OCI-LY7 (cell line): ENCODE results near the gene GPR183. TPM values are rescaled to one million over a fixed set of nuclear protein-coding genes. Genes with fewer than 3 reads are reported as not detected.

Experiments
- BruUV-seq: library from RNA; stranded (reverse); fragments of 400-500 nt; replicated peaks from 2 replicates; lab custom pipeline; 2021; lab: Mats Ljungman, UMichigan
- CTCF ChIA-PET: fragments of 300-600 bp; sonication (Branson Sonifier 250); formaldehyde crosslinking; loops from one replicate; lab custom pipeline; 2022; ENCODE audit warnings: antibody characterized with exemption; ENCODE audit not compliant: unreplicated experiment; lab: Charles Lee
- POLR2A ChIA-PET: fragments of 300-600 bp; sonication (Branson Sonifier 250); formaldehyde crosslinking; loops from one replicate; lab custom pipeline; 2022; ENCODE audit warnings: antibody characterized with exemption; lab: Charles Lee
- DNase-seq: peaks from one replicate; pipeline ENCODE4 v3.0.0-alpha.2; 2015; ENCODE audit warnings: low spot score
- H2AFZ ChIP-seq: fragments of 200-600 bp; sonication (generic), shearing (Covaris generic); 2 replicates; pipeline ENCODE4 v1.6.1; 2014; ENCODE audit warnings: mild to moderate bottlenecking, antibody characterized with exemption, low read length, moderate library complexity
- H3K27ac ChIP-seq: fragments of 200-600 bp; sonication (generic); 2 replicates; pipeline ENCODE4 v1.5.1; 2014; ENCODE audit warnings: mixed run types, low read depth, mild to moderate bottlenecking, moderate library complexity, low read length, inconsistent platforms; ENCODE audit not compliant: poor library complexity, severe bottlenecking
- H3K36me3 ChIP-seq: fragments of 200-600 bp; sonication (generic); 2 replicates; pipeline ENCODE4 v1.6.1; 2014; ENCODE audit warnings: mild to moderate bottlenecking, antibody characterized with exemption, low read length, moderate library complexity, mixed read lengths; ENCODE audit not compliant: insufficient read depth
- H3K4me1 ChIP-seq: fragments of 200-600 bp; sonication (generic); 2 replicates; pipeline ENCODE4 v1.5.1; 2014; ENCODE audit warnings: mild to moderate bottlenecking, low read length; ENCODE audit not compliant: insufficient read depth, poor library complexity, severe bottlenecking
- H3K4me2 ChIP-seq: fragments of 200-600 bp; sonication (generic); 2 replicates; pipeline ENCODE4 v1.6.1; 2014; ENCODE audit warnings: mild to moderate bottlenecking, low read length
- H3K4me3 ChIP-seq: fragments of 200-600 bp; sonication (generic); 2 replicates; pipeline ENCODE4 v1.5.1; 2014; ENCODE audit warnings: mild to moderate bottlenecking, low read depth, low read length; ENCODE audit not compliant: poor library complexity, severe bottlenecking
- H3K79me2 ChIP-seq: fragments of 200-600 bp; sonication (generic); 2 replicates; pipeline ENCODE4 v1.6.1; 2016; ENCODE audit warnings: low read depth, mild to moderate bottlenecking, low read length, moderate library complexity, mixed read lengths; ENCODE audit not compliant: insufficient read depth
- H3K9me2 ChIP-seq: fragments of 200-600 bp; sonication (generic); 2 replicates; pipeline ENCODE4 v1.6.1; 2016; ENCODE audit warnings: mild to moderate bottlenecking, low read length, mixed read lengths; ENCODE audit not compliant: insufficient read depth
- H3K9me3 ChIP-seq: fragments of 200-600 bp; sonication (generic); 2 replicates; pipeline ENCODE4 v1.6.1; 2014; ENCODE audit warnings: mild to moderate bottlenecking, mixed run types, low read length, mixed read lengths
- H4K20me1 ChIP-seq: fragments of 200-600 bp; sonication (generic); 2 replicates; pipeline ENCODE4 v1.6.1; 2014; ENCODE audit warnings: mild to moderate bottlenecking, antibody characterized with exemption, low read length, moderate library complexity, mixed read lengths; ENCODE audit not compliant: insufficient read depth
- CTCF ChIP-seq: fragments of 200-600 bp; sonication (generic); conservative IDR thresholded peaks from 2 replicates; pipeline ENCODE4 v1.5.1; 2014; ENCODE audit warnings: mild to moderate bottlenecking, antibody characterized with exemption, low read length, moderate library complexity, mixed read lengths
- EZH2phosphoT487 ChIP-seq: fragments of 200-600 bp; sonication (generic); IDR thresholded peaks from 2 replicates; pipeline ENCODE4 v1.6.1; 2018; ENCODE audit warnings: low read depth, borderline replicate concordance, mild to moderate bottlenecking, mixed run types, antibody characterized with exemption, low read length, moderate library complexity, mixed read lengths
- intact Hi-C: fragments of 100-400 bp; cut with micrococcal nuclease; formaldehyde crosslinking; loops from one replicate; pipeline ENCODE4 v1.10.0; 2022; ENCODE audit not compliant: unreplicated experiment
- total RNA-seq, 2 experiments: library from RNA; depleted of rRNA in 1 of 2; stranded (reverse); fragments of >200 nt in 1 of 2; shearing (Covaris generic) in 1 of 2; gene quantifications; 2 replicates each; pipeline ENCODE4 v1.2.3, GENCODE V29; 2014 to 2022

GPR183 gene
- total RNA-seq, 2 experiments from 2014 or later: not detected

DNA sequence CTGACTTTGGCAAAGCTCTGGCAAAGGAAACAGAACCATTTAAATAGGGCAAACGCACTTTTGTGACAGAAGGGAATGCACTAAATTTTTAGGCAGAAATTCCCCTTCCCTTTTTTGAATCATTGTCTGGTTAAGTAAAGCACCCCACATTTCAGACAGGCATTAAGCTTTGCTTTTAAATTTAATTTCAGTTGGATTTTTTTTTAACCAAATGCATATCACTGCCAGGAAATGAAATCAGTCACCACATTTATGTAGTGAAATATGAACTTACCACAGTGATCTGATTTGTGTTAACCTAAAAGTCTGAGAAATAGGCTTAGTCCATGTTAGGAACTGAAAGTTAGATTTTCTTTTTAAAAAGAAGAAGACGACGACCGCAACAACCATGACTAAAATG lies 10.8 kb downstream of the GPR183 start:
- no peaks in the 10 kb centered on the region for H3K9me3 ChIP-seq
- intact Hi-C loops: no loop called here
- no peaks in the 10 kb centered on the region for H3K79me2 ChIP-seq
- H3K4me3 ChIP-seq: no peak overlapping the region
- no peaks in the 10 kb centered on the region for H3K9me2 ChIP-seq
- POLR2A ChIA-PET: no interaction called here
- H2AFZ ChIP-seq: no peak overlapping the region
- peaks cover 9% of the 10 kb centered on the region for H3K4me1 ChIP-seq
- peaks cover 6% of the 10 kb centered on the region; the same call in 1 of the 2 replicates for H4K20me1 ChIP-seq
- H3K27ac ChIP-seq: no peak overlapping the region
- CTCF ChIA-PET: no interaction called here
- TF ChIP-seq EZH2phosphoT487: no peak
- no peak for TF ChIP-seq CTCF
- H3K4me2 ChIP-seq: no peak overlapping the region
- H3K36me3 ChIP-seq: peaks cover 6% of the 10 kb centered on the region; the same call in 1 of the 2 replicates
- no TSS peak for BruUV-seq
- no peak for DNase-seq

- intact Hi-C loops: no loop called here
- Histone ChIP-seq H3K9me2 (no peaks in the 10 kb centered on the region), H3K4me3 (no peak overlapping the region), H3K9me3 (no peaks in the 10 kb centered on the region), H3K4me1 (peaks cover 4% of the 10 kb centered on the region), H3K27ac (no peak overlapping the region), H4K20me1 (peaks cover 6% of the 10 kb centered on the region; the same call in 1 of the 2 replicates), H3K79me2 (no peaks in the 10 kb centered on the region), H2AFZ (no peak overlapping the region), H3K36me3 (peaks cover 6% of the 10 kb centered on the region; the same call in 1 of the 2 replicates), H3K4me2 (no peak overlapping the region)
- no TSS peak for BruUV-seq
- CTCF ChIA-PET: no interaction called here
- no peak for DNase-seq
- POLR2A ChIA-PET: no interaction called here
- TF ChIP-seq CTCF (no peak), EZH2phosphoT487 (no peak)
These were observed 11.5 kb downstream of the GPR183 start for GRCh38 chr13:99295488-99296252.

DNA sequence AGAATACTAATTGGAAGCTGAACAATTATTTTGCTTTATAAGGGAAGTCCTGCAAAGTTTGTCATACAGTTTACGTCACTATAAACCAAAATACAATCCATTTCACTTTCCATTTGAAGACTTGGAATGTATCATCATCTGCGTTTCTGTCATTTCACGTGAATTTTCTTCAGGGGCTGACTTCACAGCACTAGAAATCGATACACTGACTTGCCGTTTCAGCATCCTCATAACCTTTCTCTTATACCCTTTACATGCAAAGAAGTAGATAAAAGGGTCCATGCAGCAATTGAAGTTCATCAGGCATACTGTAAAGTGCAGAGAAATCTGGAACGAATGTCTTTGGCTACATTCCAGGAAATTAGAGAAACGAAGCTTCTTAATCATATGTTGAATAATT lies 12.2 kb downstream of the GPR183 start:
- H2AFZ ChIP-seq: no peak overlapping the region
- H3K9me3 ChIP-seq: no peaks in the 10 kb centered on the region
- no peak overlapping the region for H3K4me2 ChIP-seq
- DNase-seq: no peak
- H3K9me2 ChIP-seq: no peaks in the 10 kb centered on the region
- H3K4me3 ChIP-seq: no peak overlapping the region
- peaks cover 4% of the 10 kb centered on the region for H3K4me1 ChIP-seq
- ChIA-PET CTCF (no interaction called here), POLR2A (interaction anchor here (1.1 kb wide), 1 partner anchor 20 kb away, joined by 3 read pairs; no protein-coding TSS in a partner anchor)
- no peak for TF ChIP-seq EZH2phosphoT487
- no peak for TF ChIP-seq CTCF
- H3K27ac ChIP-seq: no peak overlapping the region
- H3K36me3 ChIP-seq: peaks cover 6% of the 10 kb centered on the region; the same call in 1 of the 2 replicates
- no TSS peak for BruUV-seq
- no peaks in the 10 kb centered on the region for H3K79me2 ChIP-seq
- intact Hi-C loops: no loop called here
- peaks cover 6% of the 10 kb centered on the region; the same call in 1 of the 2 replicates for H4K20me1 ChIP-seq
